HepG2 (cell line): ENCODE data around the gene IGLON5.

Experiments
- MEIS1 ChIP-seq: sonication (generic); formaldehyde crosslinking; IDR thresholded peaks from 2 replicates; pipeline ENCODE4 v1.9.0; 2021; ENCODE audit warnings: mild to moderate bottlenecking, missing genetic modification reagents, moderate library complexity, borderline replicate concordance
- RAD21 ChIP-seq: fragments of 450-650 bp; formaldehyde crosslinking; IDR thresholded peaks from 2 replicates; pipeline ENCODE4 v1.5.0; 2020; ENCODE audit warnings: mild to moderate bottlenecking
- SKI ChIP-seq: fragments of 450-650 bp; IDR thresholded peaks from one replicate; pipeline ENCODE4 v1.6.1; 2018; ENCODE audit warnings: mild to moderate bottlenecking; ENCODE audit not compliant: partially characterized antibody
- ZNF598 ChIP-seq: sonication (generic); formaldehyde crosslinking; IDR thresholded peaks from 2 replicates; pipeline ENCODE4 v1.5.1; 2020; ENCODE audit warnings: mild to moderate bottlenecking, missing genetic modification reagents, borderline replicate concordance
- ZNF792 ChIP-seq: IDR thresholded peaks from 2 replicates; pipeline ENCODE4 v1.6.1; 2016
- TF ChIP-seq, protein P1 (sequence below): fragments of 450-650 bp; IDR thresholded peaks from 2 replicates; pipeline ENCODE4 v1.6.1; 2017; ENCODE audit warnings: mild to moderate bottlenecking
- TF ChIP-seq, protein P2 (sequence below): sonication (generic); formaldehyde crosslinking; IDR thresholded peaks from 2 replicates; pipeline ENCODE4 v1.5.1; 2020; ENCODE audit warnings: mild to moderate bottlenecking, missing genetic modification reagents, moderate library complexity

DNA sequence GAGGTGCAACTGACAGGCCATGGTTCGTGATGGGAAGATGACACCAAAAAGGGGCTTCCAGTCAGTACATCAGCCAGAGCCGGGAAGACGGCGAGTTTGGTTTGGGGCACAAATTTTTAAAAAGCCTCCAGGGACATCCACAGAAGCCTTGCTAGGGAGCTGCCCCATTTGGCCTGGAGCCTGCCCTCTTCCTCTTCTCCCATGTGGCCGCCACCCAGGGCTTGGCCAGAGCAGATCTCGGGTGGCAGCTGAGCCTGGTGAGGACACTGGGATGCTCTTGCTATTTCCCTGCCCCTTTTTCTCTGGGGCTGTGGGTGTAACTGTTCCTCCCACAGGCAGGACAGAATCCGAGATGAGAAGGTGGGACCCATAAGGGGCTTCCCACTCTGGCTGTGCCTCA is 46.5 kb downstream of the IGLON5 start:
- no peak for TF ChIP-seq MEIS1 (CRISPR knock-in tag)
- TF ChIP-seq ZNF792 (CRISPR knock-in tag) = no peak
- no peak for TF ChIP-seq ZNF598 (CRISPR knock-in tag)
- no peak for TF ChIP-seq RAD21
- TF ChIP-seq, protein P1, sequence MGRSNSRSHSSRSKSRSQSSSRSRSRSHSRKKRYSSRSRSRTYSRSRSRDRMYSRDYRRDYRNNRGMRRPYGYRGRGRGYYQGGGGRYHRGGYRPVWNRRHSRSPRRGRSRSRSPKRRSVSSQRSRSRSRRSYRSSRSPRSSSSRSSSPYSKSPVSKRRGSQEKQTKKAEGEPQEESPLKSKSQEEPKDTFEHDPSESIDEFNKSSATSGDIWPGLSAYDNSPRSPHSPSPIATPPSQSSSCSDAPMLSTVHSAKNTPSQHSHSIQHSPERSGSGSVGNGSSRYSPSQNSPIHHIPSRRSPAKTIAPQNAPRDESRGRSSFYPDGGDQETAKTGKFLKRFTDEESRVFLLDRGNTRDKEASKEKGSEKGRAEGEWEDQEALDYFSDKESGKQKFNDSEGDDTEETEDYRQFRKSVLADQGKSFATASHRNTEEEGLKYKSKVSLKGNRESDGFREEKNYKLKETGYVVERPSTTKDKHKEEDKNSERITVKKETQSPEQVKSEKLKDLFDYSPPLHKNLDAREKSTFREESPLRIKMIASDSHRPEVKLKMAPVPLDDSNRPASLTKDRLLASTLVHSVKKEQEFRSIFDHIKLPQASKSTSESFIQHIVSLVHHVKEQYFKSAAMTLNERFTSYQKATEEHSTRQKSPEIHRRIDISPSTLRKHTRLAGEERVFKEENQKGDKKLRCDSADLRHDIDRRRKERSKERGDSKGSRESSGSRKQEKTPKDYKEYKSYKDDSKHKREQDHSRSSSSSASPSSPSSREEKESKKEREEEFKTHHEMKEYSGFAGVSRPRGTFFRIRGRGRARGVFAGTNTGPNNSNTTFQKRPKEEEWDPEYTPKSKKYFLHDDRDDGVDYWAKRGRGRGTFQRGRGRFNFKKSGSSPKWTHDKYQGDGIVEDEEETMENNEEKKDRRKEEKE = no peak
- TF ChIP-seq, protein P2, sequence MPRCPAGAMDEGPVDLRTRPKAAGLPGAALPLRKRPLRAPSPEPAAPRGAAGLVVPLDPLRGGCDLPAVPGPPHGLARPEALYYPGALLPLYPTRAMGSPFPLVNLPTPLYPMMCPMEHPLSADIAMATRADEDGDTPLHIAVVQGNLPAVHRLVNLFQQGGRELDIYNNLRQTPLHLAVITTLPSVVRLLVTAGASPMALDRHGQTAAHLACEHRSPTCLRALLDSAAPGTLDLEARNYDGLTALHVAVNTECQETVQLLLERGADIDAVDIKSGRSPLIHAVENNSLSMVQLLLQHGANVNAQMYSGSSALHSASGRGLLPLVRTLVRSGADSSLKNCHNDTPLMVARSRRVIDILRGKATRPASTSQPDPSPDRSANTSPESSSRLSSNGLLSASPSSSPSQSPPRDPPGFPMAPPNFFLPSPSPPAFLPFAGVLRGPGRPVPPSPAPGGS (CRISPR knock-in tag) = no peak
- TF ChIP-seq SKI = no peak
